H1 (cell line): ENCODE results near the gene MAPRE3. TPM values are rescaled to one million over a fixed set of nuclear protein-coding genes. Genes with fewer than 3 reads are reported as not detected.

Experiments used
- CHD7 ChIP-seq: fragments of 300-600 bp; sonication (generic); IDR thresholded peaks from 2 replicates; pipeline ENCODE4 v1.7.1; 2012; ENCODE audit warnings: low read length, moderate library complexity, mild to moderate bottlenecking, inconsistent platforms; ENCODE audit not compliant: insufficient replicate concordance
- polyA plus RNA-seq, 7 experiments: library from polyadenylated mRNA; depleted of rRNA in 3 of 7; stranded (reverse) in 5 of 7; unstranded in 2 of 7; fragments of >200 nt in 5 of 7; fragments of 200-250 nt in 2 of 7; gene quantifications; 1 replicate in 5 of 7; 2 replicates in 1 of 7; 4 replicates in 1 of 7; pipeline versions ENCODE4 v1.2.1 to v1.2.3, GENCODE V29; 2011 to 2013; ENCODE audit warnings: missing spikeins in 2 of 7, mixed read lengths in 2 of 7
- total RNA-seq: library from RNA; stranded (reverse); fragmentation: NEBNext Ultra II Directional; extraction: Animal tissue kit (Norgen Biotek cat#: 25700); gene quantifications from 2 replicates; pipeline ENCODE4 v1.2.1, GENCODE V29; 2021

Gene MAPRE3
- total and polyA plus RNA-seq, 2 of the 8 experiments (the other 6 are each of a cell fraction or from before 2014, with no cell fraction given) = 4.9 to 6.6 TPM

- no peak for TF ChIP-seq CHD7
- TF ChIP-seq, all 59 proteins: peak for 7
These were observed 47.8 kb upstream of the MAPRE3 start (continued) for GRCh38 chr2:26922405-26923188.
